ENCODE data around the gene AMH.
A peak's percentile ranks its signal among the peaks of the same experiment; 100 is the strongest.
"Not testable (repeated sequence)": the region's sequence is repeated elsewhere in the genome, so short reads cannot be mapped to it uniquely, and the experiment has no call there.

AMH gene

GRCh38 chr19:2270423-2271233 is 21.5 kb downstream of the AMH start:
- peak; percentile 66 for DNase-seq (ENCODE audit: low read depth)

GRCh38 chr19:2271234-2272103 is 22.3 kb downstream of the AMH start:
- DNase-seq (ENCODE audit: low read depth) = no peak

- peak; percentile 70 for DNase-seq (ENCODE audit: low read depth)
Observed at GRCh38 chr19:2273356-2274184, 24.4 kb downstream of the AMH start.

- DNase-seq (ENCODE audit: low read depth) = no peak
Observed at GRCh38 chr19:2274185-2274711, 25.1 kb downstream of the AMH start.

GRCh38 chr19:2274931-2275535 is 25.9 kb downstream of the AMH start:
- no peak for DNase-seq (ENCODE audit: low read depth)

GRCh38 chr19:2275588-2276428 is 26.7 kb downstream of the AMH start:
- DNase-seq (ENCODE audit: low read depth) = no peak

- no peak for DNase-seq (ENCODE audit: low read depth)
Observed at GRCh38 chr19:2276429-2276986, 27.4 kb downstream of the AMH start.

GRCh38 chr19:2277138-2277537 is 28.0 kb downstream of the AMH start:
- DNase-seq (ENCODE audit: low read depth) = no peak

GRCh38 chr19:2278459-2279158 is 29.5 kb downstream of the AMH start:
- DNase-seq (ENCODE audit: low read depth) = no peak

GRCh38 chr19:2280633-2281264 is 31.6 kb downstream of the AMH start:
- no peak for DNase-seq (ENCODE audit: low read depth)

GRCh38 chr19:2281265-2282061 is 32.3 kb downstream of the AMH start:
- DNase-seq (ENCODE audit: low read depth) = not testable (repeated sequence)

GRCh38 chr19:2282062-2282861 is 33.1 kb downstream of the AMH start, which contains the start of gene PEAK3:
TSS of gene PEAK3 (minus strand) at chr19:2282175. CDS start at chr19:2280931, 1,244 bp downstream.
- no peak for DNase-seq (ENCODE audit: low read depth)

GRCh38 chr19:2282862-2283237 is 33.7 kb downstream of the AMH start:
- no peak for DNase-seq (ENCODE audit: low read depth)

GRCh38 chr19:2283835-2284507 is 34.8 kb downstream of the AMH start:
- DNase-seq (ENCODE audit: low read depth) = no peak

- DNase-seq (ENCODE audit: low read depth) = no peak
Observed at GRCh38 chr19:2286402-2287140, 37.4 kb downstream of the AMH start.

Data from activated T-helper 9 cell treated with anti-CD3 and anti-CD28 coated beads, Interleukin-2, amount 50 U/mL, for 16 hours (primary cell).